ENCODE measurements around the gene SLC6A20.

Gene SLC6A20

DNA sequence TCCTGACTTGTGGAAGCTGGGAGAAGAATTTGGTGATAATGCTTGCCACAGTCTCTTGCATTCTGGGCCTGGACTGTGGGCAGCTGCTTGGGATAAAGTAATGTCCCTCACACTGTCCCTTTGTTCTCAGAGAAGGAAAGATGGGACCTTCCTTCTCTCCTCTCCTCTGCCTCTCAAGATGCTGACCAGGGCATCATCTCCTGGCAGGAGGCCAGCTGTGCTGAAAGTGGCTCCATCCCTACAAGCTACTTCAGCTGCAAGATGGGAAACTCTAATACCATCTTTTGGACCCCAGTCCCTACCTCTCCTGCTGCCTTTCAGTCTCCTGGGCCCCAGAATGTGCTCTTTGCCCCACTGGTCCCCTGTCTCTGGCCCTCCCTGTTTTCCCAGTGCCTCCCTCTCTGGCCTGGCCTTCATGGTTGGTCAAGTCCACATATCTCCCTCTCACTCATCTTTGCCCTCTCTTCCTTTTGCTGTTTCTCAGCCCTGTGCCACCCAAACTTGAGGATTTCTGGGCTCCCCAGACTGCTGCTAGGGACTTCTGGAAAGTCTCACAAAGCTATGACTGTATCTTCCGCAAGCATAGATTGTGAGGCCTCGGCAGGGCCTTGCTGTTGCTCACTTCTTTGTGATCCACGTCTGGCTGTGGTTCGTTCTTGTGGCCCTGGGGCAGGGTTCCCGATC, 7.1 kb upstream of the SLC6A20 start:
- TF ChIP-seq CTCF (IDR thresholded peaks at IDR 0.05; ENCODE audit: control insufficient read depth, extremely low read depth, insufficient read depth): no peak
- no peak for DNase-seq (ENCODE audit: low read depth)
- H3K4me3 ChIP-seq (ENCODE audit: low read depth, low read length): no peak overlapping the region

DNA sequence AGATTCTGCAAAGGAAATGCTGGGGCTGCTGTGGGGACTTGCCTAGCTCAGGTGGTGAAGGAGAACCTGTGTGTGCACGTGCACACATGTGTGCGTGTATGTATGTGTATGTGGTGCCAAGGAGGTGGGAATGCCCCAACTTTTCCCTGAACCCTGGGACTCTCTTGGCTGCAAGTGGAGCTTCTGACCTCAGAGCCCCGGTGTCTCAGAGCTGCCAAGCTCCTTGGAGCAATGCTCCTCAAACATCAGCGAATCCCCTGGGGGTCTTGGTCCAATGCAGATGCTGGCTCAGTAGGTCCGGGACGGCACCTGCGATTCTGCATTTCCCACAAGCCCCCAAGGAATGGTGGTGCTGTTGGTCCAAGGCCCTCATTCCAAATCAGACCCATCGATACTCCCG, 5.8 kb upstream of the SLC6A20 start:
- DNase-seq (ENCODE audit: low read depth): no peak
- TF ChIP-seq CTCF (IDR thresholded peaks at IDR 0.05; ENCODE audit: control insufficient read depth, extremely low read depth, insufficient read depth): no peak
- H3K4me3 ChIP-seq (ENCODE audit: low read depth, low read length): no peak overlapping the region

DNA sequence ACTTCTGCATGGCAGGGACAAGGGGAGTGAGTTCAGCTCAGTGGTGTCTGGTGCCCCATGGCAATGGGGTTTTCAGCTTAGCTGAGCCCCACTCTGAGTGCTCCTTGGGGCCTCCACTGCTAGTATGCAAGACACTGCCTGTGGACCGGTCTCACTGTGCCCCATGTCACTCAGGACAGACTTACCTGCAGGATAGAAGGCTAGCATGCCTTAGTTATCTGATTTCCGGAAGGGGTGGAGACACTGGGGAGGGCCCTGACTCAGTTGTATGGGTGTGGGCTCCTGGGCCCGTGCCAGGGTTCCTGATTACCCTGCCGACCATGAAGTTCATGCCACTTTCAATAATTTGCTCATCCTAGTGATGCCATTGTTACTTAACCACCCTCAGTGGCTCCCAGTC, 4.3 kb upstream of the SLC6A20 start:
- no peak for DNase-seq (ENCODE audit: low read depth)
- no peak overlapping the region for H3K4me3 ChIP-seq (ENCODE audit: low read depth, low read length)
- no peak for TF ChIP-seq CTCF (IDR thresholded peaks at IDR 0.05; ENCODE audit: control insufficient read depth, extremely low read depth, insufficient read depth)

GRCh38 chr3:45799586-45799985, 3.2 kb upstream of the SLC6A20 start:
- TF ChIP-seq CTCF (IDR thresholded peaks at IDR 0.05; ENCODE audit: control insufficient read depth, extremely low read depth, insufficient read depth): no peak
- no peak overlapping the region for H3K4me3 ChIP-seq (ENCODE audit: low read depth, low read length)
- no peak for DNase-seq (ENCODE audit: low read depth)

DNA sequence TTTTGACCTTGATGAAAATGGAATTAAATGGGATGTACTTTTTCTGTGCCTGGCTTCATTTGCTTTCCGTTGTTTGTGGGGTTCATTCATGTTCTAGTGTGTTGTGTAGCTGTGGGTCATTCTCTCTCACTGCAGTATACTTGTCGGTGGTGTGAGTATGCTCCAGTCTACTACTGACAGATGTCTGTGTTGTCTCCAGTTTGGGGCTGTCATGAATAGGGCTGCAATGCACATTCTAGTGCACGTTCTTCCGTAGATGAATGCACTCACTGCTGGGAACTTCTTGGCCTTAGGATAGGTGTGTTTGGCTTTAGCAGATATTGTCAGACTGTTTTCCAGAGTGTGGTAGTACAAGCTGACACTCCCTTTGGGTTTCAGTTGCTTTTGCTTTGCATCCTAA, 1.7 kb upstream of the SLC6A20 start:
- no peak overlapping the region for H3K4me3 ChIP-seq (ENCODE audit: low read depth, low read length)
- no peak for DNase-seq (ENCODE audit: low read depth)
- TF ChIP-seq CTCF (IDR thresholded peaks at IDR 0.05; ENCODE audit: control insufficient read depth, extremely low read depth, insufficient read depth): no peak

DNA sequence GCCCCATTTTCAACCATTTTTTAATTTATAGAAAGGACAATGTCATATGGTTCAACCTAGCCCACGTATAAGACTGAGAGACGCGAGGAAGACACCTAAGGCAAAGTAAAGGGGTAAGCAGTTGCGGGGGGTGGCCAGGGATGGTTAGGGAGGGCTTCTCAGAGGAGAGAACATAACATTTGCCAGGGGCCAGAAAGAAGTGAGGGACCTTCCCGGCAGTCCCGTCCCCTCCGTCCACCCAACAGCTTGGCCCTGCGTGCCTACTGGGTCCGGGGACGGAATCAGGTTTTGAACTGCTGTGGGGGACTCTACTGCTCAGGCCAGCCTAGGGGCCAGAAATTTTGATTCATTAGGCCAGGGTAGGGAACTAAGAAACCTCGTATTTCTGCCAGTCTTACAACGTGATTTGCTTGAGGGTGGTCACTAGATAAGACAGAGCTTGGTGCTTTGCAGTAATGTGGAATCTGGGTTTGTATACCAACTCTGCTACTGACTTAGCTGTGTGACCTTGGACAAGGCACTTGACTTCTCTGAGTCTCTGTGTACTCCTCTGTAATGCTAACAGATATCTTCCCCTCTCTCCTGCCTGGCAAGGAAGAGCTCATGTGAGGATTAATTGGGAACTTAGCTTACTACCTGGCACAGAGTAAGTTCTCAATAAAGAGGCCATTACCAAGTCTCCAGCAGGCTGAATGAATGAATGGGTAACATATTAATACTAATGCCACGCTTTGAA, 734 bp upstream of the SLC6A20 start:
- no peak overlapping the region for H3K4me3 ChIP-seq (ENCODE audit: low read depth, low read length)
- no peak for DNase-seq (ENCODE audit: low read depth)
- TF ChIP-seq CTCF (IDR thresholded peaks at IDR 0.05; ENCODE audit: control insufficient read depth, extremely low read depth, insufficient read depth): no peak

Measured in LNCaP clone FGC (cell line).